Epithelial cell of prostate (primary cell): Measurements from ENCODE around the gene SCRT2.

Source experiments
- DNase-seq: peaks from one replicate; pipeline ENCODE4 v3.0.0-alpha.2; 2011; ENCODE audit warnings: low read depth, low spot score
- H3K27ac ChIP-seq: fragments of 450-650 bp; 2 replicates; pipeline ENCODE4 v1.5.1; 2017; ENCODE audit warnings: mild to moderate bottlenecking

Gene SCRT2

DNA sequence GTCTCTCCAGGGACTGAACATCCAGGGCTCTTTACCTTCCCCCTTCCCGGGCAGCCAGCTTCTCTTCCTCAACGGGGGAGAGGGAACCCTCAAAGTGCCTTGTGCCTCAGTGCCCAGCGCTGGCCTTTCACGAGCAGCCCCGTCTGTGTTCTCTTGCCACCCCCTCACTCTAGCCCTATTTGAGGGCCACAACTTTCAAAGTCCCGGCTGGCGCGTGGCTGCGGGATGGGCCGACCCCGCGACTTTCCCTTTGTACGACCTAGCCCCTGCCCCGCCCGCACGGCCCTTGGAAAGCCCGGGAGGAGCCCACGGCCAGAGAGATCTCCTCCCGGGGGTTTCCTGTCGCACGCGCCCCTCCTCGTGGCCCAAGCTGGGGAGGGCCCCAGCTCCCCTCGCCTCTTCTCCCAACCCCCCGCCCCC is 559 bp downstream of the SCRT2 start:
- no peak overlapping the region for H3K27ac ChIP-seq
- no peak for DNase-seq

DNA sequence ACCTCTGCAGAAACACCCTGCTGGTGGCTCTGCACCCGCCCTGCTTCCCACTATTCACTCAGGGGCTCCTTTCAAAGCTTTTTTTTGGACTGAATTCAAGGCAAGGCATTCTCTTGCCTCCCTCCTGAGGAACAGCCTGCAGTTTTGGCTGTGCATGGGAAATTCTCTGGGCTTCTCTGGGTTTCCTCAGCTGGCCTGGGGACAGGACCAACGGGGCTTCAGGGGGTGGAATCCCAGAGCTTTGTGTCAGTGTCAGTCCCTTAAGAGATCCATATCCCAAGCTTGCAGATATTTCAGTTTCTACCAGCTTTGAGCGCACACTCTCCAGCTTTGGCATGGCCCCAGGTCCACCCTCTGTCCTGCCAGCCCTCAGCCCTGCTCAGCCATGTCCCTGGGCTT is 2.0 kb downstream of the SCRT2 start:
- no peak overlapping the region for H3K27ac ChIP-seq
- no peak for DNase-seq

- no peak overlapping the region for H3K27ac ChIP-seq
- no peak for DNase-seq
Measured at GRCh38 chr20:672963-673602, 2.5 kb downstream of the SCRT2 start.

GRCh38 chr20:671252-672030 is 4.2 kb downstream of the SCRT2 start:
- H3K27ac ChIP-seq: no peak overlapping the region

GRCh38 chr20:669573-669972 is 6.0 kb downstream of the SCRT2 start:
- H3K27ac ChIP-seq: no peak overlapping the region
- DNase-seq: no peak

More at GRCh38 chr20:671252-672030, 4.2 kb downstream of the SCRT2 start:
- DNase-seq: no peak

GRCh38 chr20:668638-669037 is 7.0 kb downstream of the SCRT2 start:
- no peak overlapping the region for H3K27ac ChIP-seq
- DNase-seq: no peak

- H3K27ac ChIP-seq: no peak overlapping the region
- DNase-seq: no peak
Measured at GRCh38 chr20:668050-668449, 7.6 kb downstream of the SCRT2 start.

DNA sequence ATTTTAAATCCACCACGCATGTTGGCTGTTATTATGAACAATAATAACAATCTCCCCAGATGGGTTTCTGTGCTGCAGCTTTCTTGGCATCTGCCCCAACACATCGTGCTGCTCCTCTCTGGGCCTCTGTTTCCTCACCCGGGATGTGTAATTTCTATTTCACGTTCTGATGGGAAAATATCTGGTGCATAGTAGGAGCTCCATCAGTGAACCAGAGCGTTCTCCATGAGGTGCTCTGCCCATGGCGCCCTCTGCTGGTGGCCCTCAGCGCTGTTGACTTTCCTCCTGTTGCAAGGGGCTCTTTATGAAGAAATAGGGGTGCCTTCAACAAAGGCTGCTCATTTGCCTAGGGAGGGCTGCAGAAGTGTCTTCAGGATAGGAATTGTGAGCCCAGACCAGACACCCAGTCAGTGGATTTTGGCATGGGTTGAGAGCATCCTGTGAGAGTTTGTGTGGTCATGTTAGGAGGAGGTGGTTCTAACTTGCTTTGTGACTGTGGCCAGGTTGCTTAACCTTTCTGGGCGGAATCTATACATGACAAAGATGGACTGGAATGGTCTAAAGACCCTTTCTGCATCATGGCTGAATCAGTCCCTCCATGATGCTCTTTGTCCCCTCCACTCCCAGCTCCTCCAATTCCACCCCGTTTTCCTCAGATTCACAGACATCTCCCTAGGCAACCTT is 8.1 kb downstream of the SCRT2 start:
- H3K27ac ChIP-seq: no peak overlapping the region
- no peak for DNase-seq

- no peak for DNase-seq
- H3K27ac ChIP-seq: no peak overlapping the region
Measured at GRCh38 chr20:666877-667276, 8.7 kb downstream of the SCRT2 start.

GRCh38 chr20:665276-665675 is 10.3 kb downstream of the SCRT2 start:
- no peak overlapping the region for H3K27ac ChIP-seq
- DNase-seq: no peak

DNA sequence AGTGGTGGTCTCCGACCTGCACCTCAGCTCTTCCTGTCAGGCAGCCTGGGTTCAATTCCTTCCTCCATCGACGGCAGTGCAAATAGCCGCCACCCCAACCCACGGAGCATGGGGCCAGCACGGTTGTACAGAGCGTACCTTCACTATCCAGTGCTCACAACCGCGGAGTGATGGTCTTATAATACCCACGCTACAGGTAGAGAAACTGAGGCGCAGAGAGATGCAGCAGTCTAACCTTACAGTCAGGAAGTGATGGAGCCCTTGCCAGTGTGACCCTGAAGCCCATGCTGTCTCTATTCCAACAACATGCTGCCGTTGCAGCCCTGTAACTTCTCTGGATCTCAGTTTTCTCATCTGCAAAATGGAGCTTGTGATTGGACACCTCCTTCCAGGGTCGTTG is 11.0 kb downstream of the SCRT2 start:
- no peak overlapping the region for H3K27ac ChIP-seq
- DNase-seq: no peak

DNA sequence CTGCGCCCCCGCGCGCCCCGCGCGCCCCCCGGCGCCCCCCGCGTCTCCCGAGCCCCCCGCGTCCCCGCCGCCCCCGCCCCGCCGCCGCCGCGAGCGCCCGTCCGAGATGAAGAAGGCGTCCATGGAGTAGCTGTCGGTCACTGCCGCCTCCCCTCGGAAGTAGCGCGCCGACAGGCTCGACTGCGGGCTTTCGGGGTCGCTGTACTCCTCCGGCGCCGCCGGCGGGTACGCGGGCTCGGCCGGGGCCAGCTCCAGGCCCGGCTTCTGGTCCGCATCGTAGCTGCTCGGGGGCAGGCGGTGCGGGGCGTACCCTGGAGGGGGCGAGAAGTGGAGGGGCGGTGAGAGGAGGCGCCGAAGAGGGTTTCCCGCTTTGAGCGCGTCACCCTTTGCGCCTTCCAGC is 11.5 kb downstream of the SCRT2 start:
- H3K27ac ChIP-seq: no peak overlapping the region
- DNase-seq: no peak

GRCh38 chr20:663315-664090 is 12.1 kb downstream of the SCRT2 start:
- no peak for DNase-seq
- H3K27ac ChIP-seq: no peak overlapping the region

DNA sequence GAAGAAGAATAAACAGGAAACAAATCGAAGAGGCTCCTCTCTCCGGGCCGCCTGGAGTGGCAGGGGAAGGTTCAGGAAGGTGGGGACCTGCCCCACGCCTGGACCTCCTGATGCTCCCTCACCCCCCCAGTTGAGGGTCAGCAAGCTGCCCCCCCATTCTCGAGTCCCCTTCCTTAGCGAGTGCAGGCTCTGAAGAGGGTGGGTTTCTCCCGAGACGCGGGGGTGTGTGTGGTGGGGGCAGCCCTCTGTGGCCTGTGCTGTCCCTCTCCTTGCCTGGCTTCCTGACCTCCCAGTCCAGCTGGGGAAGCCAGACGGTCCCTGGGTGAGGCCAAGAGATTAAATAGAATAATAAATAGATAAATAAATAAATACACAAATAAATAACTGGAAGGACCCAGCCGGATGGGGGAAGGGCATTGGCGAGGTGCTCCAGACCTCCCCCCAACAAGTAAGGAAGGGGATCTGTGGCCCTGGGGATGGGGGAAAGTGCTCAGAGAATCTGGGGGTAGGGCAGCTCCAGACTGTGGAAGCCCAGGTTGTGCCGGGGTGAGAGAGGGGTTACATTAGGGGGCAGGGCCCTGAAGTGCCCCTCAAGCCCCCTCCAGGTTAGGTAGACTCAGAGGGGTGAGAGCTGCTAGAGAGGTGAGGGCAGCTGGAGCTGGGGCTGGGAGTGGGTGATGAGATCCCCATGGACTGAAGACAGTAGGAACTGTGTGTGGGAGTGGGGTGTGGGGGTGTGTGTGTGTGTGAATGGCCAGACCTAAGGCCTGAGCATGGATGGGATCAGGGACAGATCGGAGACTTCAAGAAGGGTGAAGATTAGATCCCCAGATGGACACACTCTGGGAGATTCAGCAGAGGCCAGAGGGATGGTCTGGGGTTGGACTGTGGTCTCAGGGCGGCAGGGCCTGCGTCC is 13.1 kb downstream of the SCRT2 start:
- DNase-seq: no peak

DNA sequence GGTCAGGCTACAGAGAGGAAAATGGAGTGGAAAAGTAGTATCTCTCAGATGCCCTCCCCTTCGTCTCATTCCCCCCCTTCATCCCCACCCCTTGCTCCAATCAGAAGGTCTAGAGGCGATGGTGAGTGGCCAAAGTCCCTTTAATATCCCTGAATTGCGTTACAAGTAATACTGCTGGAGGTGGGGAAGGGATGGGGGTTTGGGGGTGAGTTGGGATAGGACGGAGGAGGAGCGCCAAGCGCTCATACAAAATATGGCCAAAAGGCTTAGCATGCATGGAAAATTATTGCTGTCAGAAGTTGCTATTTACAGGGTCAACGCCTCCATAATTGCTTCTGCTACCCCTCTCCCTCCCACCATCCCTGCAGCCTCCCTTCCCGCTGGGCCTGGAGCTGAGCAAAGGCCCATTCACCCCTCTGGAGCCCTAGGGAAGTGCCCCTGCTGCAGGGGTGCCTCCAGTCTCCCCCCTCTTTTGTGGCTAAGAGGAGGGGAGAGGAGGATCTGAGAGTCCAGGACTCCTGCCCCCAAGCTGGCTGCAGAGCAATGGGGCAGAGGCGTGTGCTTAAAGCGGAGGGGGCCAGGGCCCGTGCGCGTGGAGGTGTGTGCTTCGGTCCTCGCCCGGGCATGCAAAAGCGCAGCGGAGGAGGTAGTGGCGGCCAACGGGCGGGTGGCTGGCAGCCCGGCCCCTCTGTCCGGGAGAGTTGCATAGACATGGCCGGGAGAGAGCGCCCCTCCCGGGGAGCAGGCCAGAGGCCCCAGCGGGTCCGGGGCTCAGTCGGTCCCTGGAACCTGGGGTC is 13.9 kb downstream of the SCRT2 start:
- H3K27ac ChIP-seq: no peak overlapping the region
- DNase-seq: no peak

More for the DNA sequence above, 13.1 kb downstream of the SCRT2 start:
- no peak overlapping the region for H3K27ac ChIP-seq

DNA sequence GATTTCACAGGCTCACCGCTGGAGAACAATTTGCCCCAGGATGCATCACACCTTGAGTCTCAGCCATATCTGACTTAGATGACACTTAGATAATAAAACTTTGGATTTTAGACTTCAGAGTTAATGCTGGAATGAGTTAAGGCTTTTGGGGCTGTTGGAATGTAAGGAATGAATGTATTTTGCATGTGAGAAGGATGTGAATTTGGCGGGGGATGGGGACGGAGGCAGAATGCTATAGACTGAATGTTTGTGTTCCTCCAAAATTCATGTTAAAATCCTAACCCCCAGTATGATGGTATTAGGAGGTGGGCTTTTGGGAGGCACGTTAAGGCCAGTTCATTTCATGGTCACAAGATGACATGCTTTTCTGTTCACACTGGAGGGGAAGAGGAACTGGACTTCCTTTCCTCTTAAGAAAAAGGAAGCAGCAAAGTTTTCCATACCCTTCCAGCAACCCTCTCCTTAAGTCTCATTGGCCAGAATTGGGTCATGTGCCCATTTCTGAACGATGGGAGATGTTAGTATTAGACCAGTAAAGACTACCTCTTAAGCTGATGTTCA is 16.8 kb downstream of the SCRT2 start:
- H3K27ac ChIP-seq: no peak overlapping the region
- no peak for DNase-seq

GRCh38 chr20:658202-658601 is 17.4 kb downstream of the SCRT2 start:
- H3K27ac ChIP-seq: no peak overlapping the region
- no peak for DNase-seq
